Smooth muscle cell (in vitro differentiated cells): ENCODE data around the gene RAD51B. TPM values are rescaled to one million over a fixed set of nuclear protein-coding genes. Genes with fewer than 3 reads are reported as not detected.

ENCODE experiments used
- DNase-seq: peaks from one replicate; lab custom pipeline; 2025; ENCODE audit not compliant: unreplicated experiment; lab: John Stamatoyannopoulos, UW
- H2AFZ ChIP-seq: fragments of 200-600 bp; sonication (generic); 2 replicates; pipeline ENCODE4 v1.6.0; 2016; ENCODE audit warnings: antibody characterized with exemption, low read depth, mild to moderate bottlenecking
- H3F3A ChIP-seq: fragments of 200-600 bp; sonication (generic); 2 replicates; pipeline ENCODE4 v1.6.0; 2017; ENCODE audit warnings: antibody characterized with exemption, low read depth
- H3K27ac ChIP-seq: fragments of 200-600 bp; sonication (generic); 2 replicates; pipeline ENCODE4 v1.5.1; 2016; ENCODE audit warnings: low read depth, mild to moderate bottlenecking
- H3K27me3 ChIP-seq: fragments of 200-600 bp; sonication (generic); 2 replicates; pipeline ENCODE4 v1.6.1; 2016; ENCODE audit warnings: low read depth, mild to moderate bottlenecking
- H3K36me3 ChIP-seq: fragments of 200-600 bp; sonication (generic); 2 replicates; pipeline ENCODE4 v1.5.1; 2016; ENCODE audit warnings: low read depth
- H3K4me1 ChIP-seq: fragments of 200-600 bp; sonication (generic); 2 replicates; pipeline ENCODE4 v1.5.1; 2016; ENCODE audit warnings: low read depth
- H3K4me2 ChIP-seq: fragments of 200-600 bp; sonication (generic); 2 replicates; pipeline ENCODE4 v1.6.0; 2016; ENCODE audit warnings: mild to moderate bottlenecking
- H3K4me3 ChIP-seq: fragments of 200-600 bp; sonication (generic); 2 replicates; pipeline ENCODE4 v1.5.1; 2016; ENCODE audit warnings: mild to moderate bottlenecking
- H3K79me2 ChIP-seq: fragments of 200-600 bp; sonication (generic); 2 replicates; pipeline ENCODE4 v1.6.0; 2016; ENCODE audit warnings: low read depth, mild to moderate bottlenecking
- H3K9ac ChIP-seq: fragments of 200-600 bp; sonication (generic); 2 replicates; pipeline ENCODE4 v1.6.0; 2016; ENCODE audit warnings: low read depth
- H3K9me3 ChIP-seq: fragments of 200-600 bp; sonication (generic); replicated peaks from 2 replicates; pipeline ENCODE4 v1.5.1; 2016; ENCODE audit warnings: low read depth
- H4K20me1 ChIP-seq: fragments of 200-600 bp; sonication (generic); 2 replicates; pipeline ENCODE4 v1.6.0; 2016; ENCODE audit warnings: low read depth
- WGBS: methylation state at CpG from one replicate; pipeline ENCODE4 v1.1.7; 2016; ENCODE audit warnings: low lambda C conversion rate; 5-methylcytosine and 5-hydroxymethylcytosine counted together
- polyA plus RNA-seq: library from polyadenylated mRNA; unstranded; fragments of >200 nt; fragmentation: Nextera tagmentation; extraction: Ambion mirVana; gene quantifications from 2 replicates; pipeline ENCODE4 v1.2.1, GENCODE V29; 2016
- total RNA-seq: library from RNA; depleted of rRNA; stranded (reverse); fragments of >200 nt; gene quantifications from 2 replicates; pipeline ENCODE4 v1.2.3, GENCODE V29; 2014
- TF ChIP-seq, protein P1 (sequence below): fragments of 200-600 bp; sonication (generic); IDR thresholded peaks from 2 replicates; pipeline ENCODE4 v1.5.1; 2017; ENCODE audit warnings: borderline replicate concordance, mild to moderate bottlenecking, antibody characterized with exemption; ENCODE audit not compliant: insufficient read depth, poor library complexity, severe bottlenecking

The RAD51B gene
- total and polyA plus RNA-seq, 2 experiments from 2014 or later: 4.6 to 5.3 TPM

DNA sequence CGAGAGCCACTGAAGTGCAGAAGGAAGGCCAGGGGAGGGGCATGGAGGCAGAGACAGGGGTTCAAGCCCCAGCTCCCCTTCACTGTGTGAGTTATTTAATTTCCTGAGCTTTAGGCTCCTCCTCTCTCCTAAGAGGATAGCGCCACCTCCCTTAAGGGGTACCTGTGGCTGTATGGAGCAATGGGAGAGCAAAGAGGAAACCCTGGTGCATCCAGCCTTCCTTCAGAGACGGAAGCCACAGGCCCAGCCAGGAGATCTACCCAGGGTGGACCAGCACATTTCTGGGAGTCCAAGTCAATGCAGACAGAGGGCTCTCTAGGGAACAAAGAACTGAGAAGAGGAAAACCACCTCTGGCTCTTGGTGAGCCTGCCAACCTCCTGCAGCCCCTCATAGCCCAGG, 883.0 kb downstream of the RAD51B start:
- H3K4me3 ChIP-seq: no peak overlapping the region
- H4K20me1 ChIP-seq: no peaks in the 10 kb centered on the region
- no peak overlapping the region for H3K9ac ChIP-seq
- H3K36me3 ChIP-seq: no peaks in the 10 kb centered on the region
- no peaks in the 10 kb centered on the region for H3K79me2 ChIP-seq
- peaks cover 3% of the 10 kb centered on the region for H3F3A ChIP-seq
- H3K27ac ChIP-seq: no peak overlapping the region
- whole genome bisulfite sequencing: 93% methylated on average over 3 of the region's 3 CpGs
- no peaks in the 10 kb centered on the region for H3K9me3 ChIP-seq
- H3K4me2 ChIP-seq: peak overlapping the region; percentile 26
- TF ChIP-seq, protein P1, sequence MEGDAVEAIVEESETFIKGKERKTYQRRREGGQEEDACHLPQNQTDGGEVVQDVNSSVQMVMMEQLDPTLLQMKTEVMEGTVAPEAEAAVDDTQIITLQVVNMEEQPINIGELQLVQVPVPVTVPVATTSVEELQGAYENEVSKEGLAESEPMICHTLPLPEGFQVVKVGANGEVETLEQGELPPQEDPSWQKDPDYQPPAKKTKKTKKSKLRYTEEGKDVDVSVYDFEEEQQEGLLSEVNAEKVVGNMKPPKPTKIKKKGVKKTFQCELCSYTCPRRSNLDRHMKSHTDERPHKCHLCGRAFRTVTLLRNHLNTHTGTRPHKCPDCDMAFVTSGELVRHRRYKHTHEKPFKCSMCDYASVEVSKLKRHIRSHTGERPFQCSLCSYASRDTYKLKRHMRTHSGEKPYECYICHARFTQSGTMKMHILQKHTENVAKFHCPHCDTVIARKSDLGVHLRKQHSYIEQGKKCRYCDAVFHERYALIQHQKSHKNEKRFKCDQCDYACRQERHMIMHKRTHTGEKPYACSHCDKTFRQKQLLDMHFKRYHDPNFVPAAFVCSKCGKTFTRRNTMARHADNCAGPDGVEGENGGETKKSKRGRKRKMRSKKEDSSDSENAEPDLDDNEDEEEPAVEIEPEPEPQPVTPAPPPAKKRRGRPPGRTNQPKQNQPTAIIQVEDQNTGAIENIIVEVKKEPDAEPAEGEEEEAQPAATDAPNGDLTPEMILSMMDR: no peak
- no peaks in the 10 kb centered on the region for H3K27me3 ChIP-seq
- no peak for DNase-seq
- peaks cover 7% of the 10 kb centered on the region for H3K4me1 ChIP-seq
- no peak overlapping the region for H2AFZ ChIP-seq

DNA sequence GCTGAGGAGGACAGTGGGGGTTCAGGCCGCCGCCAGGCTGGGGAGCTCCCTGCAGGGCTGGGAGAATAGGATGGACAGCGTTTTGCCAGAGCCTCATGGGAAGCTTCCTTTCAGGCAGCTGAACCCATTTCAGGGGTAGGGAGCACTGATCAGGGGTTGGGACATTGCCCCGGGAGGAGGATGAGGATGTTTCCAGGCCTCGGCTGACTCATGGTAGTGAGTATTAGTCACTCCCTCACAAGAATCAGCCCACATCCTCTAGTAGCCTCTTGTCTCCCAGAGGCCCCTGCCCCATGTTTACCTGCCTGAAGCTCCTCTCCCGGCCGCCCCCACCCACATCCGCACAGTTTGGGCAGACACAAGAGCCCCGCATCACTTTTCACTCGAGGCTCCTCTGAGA, 883.5 kb downstream of the RAD51B start:
- no peak overlapping the region for H2AFZ ChIP-seq
- no peaks in the 10 kb centered on the region for H3K36me3 ChIP-seq
- no peaks in the 10 kb centered on the region for H4K20me1 ChIP-seq
- H3K4me1 ChIP-seq: peaks cover 7% of the 10 kb centered on the region
- DNase-seq: no peak
- peak overlapping the region; percentile 65 for H3K4me2 ChIP-seq
- H3K27me3 ChIP-seq: no peaks in the 10 kb centered on the region
- H3K9ac ChIP-seq: no peak overlapping the region
- H3K4me3 ChIP-seq: no peak overlapping the region
- no peaks in the 10 kb centered on the region for H3K79me2 ChIP-seq
- TF ChIP-seq, protein P1: no peak
- WGBS: 39% methylated on average over 10 of the region's 10 CpGs
- H3F3A ChIP-seq: peaks cover 3% of the 10 kb centered on the region
- no peaks in the 10 kb centered on the region for H3K9me3 ChIP-seq
- peak overlapping the region; percentile 75 for H3K27ac ChIP-seq

DNA sequence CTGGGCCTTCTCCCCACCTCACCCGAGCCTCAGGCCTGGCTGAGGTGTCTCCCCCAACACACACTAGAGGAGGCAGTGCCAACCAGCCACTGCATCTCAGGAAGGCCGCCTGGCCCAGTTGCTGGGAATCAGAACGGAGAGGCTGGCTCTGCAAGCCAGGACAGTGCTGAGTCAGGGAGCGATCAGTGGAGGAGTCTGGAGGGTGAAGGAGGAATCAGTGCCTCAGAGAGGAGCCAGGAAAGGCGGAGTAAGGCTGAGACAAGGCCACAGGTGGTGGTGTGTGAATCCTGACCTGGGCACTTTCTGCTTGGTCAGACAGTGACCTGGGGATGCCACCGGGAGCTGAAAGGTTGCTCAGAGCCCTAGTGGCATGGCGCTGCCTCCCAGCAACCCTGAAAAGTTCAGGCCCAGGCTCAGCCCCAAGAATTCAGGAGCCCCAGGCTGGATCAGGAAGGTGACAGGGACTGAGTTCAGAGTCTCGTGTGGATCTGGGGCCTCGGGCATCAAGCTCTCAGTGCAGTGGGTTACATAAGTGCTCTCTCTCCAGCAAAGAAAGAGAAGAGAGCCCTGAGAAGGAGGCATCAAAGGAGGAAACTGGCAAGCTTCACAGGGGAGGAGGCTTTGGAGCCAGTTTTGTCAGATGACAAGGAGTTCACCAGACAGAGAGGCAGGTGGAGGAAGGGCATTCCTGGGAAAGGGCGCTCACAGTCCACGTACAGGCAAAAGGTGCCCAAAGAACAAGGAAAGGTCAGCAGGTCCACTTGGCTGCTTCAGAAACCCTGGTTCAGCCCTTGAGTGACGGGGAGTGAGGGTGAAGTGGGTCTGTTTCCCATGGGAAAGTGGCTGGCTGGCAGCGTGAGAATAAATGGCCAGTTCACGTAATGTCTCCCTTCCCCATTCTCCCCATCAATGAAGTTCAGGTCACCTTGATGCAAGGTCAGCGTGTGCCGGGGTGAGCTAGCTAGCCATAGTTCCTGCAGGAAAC, 885.4 kb downstream of the RAD51B start:
- no peaks in the 10 kb centered on the region for H3K27me3 ChIP-seq
- 77% methylated on average over 16 of the region's 16 CpGs for WGBS
- no peak overlapping the region for H3K9ac ChIP-seq
- H3F3A ChIP-seq: peaks cover 3% of the 10 kb centered on the region
- H3K4me3 ChIP-seq: no peak overlapping the region
- no peak overlapping the region for H3K4me2 ChIP-seq
- H4K20me1 ChIP-seq: no peaks in the 10 kb centered on the region
- peak overlapping the region; percentile 75 for H3K27ac ChIP-seq
- H3K79me2 ChIP-seq: no peaks in the 10 kb centered on the region
- peaks cover 7% of the 10 kb centered on the region for H3K4me1 ChIP-seq
- no peaks in the 10 kb centered on the region for H3K36me3 ChIP-seq
- peak overlapping the region; percentile 74 for H2AFZ ChIP-seq
- no peak for DNase-seq
- TF ChIP-seq, protein P1: no peak
- no peaks in the 10 kb centered on the region for H3K9me3 ChIP-seq
